Measurements from ENCODE around the gene DHRS3. TPM values are rescaled to one million over a fixed set of nuclear protein-coding genes. Genes with fewer than 3 reads are reported as not detected.

DHRS3 gene
- total and polyA plus RNA-seq, 2 of the 13 experiments (the other 11 are each of a cell fraction or from before 2014, with no cell fraction given): 48.5 to 90.5 TPM

DNA sequence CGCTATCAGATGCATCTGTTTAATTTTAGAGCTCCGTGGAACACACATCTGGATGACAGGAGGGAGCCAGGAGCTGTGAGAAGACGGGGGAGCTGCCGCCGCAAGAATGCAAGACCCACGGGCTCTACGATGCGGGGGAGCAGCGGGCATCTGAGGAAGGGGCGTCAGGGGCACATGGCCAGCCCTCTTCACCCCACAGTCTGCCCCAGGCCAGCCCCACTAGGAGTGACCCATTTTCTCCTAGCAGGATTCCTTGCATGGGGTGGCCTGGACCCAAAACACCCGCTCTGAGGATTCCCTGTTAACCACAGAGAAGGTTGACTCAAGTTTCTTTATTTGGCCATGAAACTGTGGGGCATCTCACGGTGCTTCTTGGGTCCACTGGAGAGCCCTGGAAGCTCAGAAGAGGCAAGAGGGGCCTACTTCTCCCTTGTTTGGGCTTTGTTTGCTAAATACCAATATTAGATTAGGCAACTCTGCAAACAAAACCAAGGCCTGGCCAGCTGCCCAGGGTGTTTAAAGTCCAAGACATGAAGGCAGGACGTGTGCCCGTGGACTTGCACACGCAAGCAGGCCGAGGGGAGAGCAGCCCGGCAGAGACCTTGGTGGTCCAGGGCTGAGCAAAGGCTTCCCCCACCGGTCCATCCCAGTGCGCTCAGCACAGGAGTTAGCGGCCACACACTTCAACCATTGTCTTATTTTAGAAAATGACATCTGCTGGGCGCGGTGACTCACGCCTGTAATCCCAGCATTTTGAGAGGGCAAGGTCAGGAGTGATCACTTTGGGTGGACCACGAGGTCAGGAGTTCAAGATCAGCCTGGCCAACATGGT is 89.8 kb downstream of the DHRS3 start (continued):
- TF ChIP-seq BCL6 (CRISPR knock-in tag; IDR thresholded peaks at IDR 0.05) (peak; percentile 97), ZFP82 (CRISPR knock-in tag; IDR thresholded peaks at IDR 0.05; ENCODE audit: borderline replicate concordance) (peak; percentile 86), ZNF883 (CRISPR knock-in tag; IDR thresholded peaks at IDR 0.05; ENCODE audit: not compliant biosample characterization) (no peak), XRCC5 (optimal IDR thresholded peaks at IDR 0.05; ENCODE audit: low read length) (no peak), ZNF143 (CRISPR knock-in tag; IDR thresholded peaks at IDR 0.05) (no peak; the same call in 1 of the 2 replicates), SRSF4 (IDR thresholded peaks at IDR 0.05; ENCODE audit: low read depth, low read length, poor library complexity, severe bottlenecking) (no peak), SIN3A (IDR thresholded peaks at IDR 0.05; ENCODE audit: borderline replicate concordance, low read depth, low read length) (no peak), CHD2 (IDR thresholded peaks at IDR 0.05; ENCODE audit: low read depth, low read length) (no peak), ZFY (CRISPR knock-in tag; IDR thresholded peaks at IDR 0.05) (peak; percentile 64), ARNT2 (CRISPR knock-in tag; IDR thresholded peaks at IDR 0.05; ENCODE audit: low read depth) (peak; percentile 96), ZNF33B (CRISPR knock-in tag; IDR thresholded peaks at IDR 0.05) (no peak; the same call in 1 of the 2 replicates), CHD4 (IDR thresholded peaks at IDR 0.05; ENCODE audit: borderline replicate concordance, low read length) (0 out of 2 replicates have a peak, but pooled peaks have one; percentile 17), FOSL2 (CRISPR knock-in tag; IDR thresholded peaks at IDR 0.05) (peak; percentile 99)
- TF ChIP-seq, protein P1, sequence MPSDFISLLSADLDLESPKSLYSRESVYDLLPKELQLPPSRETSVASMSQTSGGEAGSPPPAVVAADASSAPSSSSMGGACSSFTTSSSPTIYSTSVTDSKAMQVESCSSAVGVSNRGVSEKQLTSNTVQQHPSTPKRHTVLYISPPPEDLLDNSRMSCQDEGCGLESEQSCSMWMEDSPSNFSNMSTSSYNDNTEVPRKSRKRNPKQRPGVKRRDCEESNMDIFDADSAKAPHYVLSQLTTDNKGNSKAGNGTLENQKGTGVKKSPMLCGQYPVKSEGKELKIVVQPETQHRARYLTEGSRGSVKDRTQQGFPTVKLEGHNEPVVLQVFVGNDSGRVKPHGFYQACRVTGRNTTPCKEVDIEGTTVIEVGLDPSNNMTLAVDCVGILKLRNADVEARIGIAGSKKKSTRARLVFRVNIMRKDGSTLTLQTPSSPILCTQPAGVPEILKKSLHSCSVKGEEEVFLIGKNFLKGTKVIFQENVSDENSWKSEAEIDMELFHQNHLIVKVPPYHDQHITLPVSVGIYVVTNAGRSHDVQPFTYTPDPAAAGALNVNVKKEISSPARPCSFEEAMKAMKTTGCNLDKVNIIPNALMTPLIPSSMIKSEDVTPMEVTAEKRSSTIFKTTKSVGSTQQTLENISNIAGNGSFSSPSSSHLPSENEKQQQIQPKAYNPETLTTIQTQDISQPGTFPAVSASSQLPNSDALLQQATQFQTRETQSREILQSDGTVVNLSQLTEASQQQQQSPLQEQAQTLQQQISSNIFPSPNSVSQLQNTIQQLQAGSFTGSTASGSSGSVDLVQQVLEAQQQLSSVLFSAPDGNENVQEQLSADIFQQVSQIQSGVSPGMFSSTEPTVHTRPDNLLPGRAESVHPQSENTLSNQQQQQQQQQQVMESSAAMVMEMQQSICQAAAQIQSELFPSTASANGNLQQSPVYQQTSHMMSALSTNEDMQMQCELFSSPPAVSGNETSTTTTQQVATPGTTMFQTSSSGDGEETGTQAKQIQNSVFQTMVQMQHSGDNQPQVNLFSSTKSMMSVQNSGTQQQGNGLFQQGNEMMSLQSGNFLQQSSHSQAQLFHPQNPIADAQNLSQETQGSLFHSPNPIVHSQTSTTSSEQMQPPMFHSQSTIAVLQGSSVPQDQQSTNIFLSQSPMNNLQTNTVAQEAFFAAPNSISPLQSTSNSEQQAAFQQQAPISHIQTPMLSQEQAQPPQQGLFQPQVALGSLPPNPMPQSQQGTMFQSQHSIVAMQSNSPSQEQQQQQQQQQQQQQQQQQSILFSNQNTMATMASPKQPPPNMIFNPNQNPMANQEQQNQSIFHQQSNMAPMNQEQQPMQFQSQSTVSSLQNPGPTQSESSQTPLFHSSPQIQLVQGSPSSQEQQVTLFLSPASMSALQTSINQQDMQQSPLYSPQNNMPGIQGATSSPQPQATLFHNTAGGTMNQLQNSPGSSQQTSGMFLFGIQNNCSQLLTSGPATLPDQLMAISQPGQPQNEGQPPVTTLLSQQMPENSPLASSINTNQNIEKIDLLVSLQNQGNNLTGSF (CRISPR knock-in tag; IDR thresholded peaks at IDR 0.05): no peak
- TF ChIP-seq, protein P2, sequence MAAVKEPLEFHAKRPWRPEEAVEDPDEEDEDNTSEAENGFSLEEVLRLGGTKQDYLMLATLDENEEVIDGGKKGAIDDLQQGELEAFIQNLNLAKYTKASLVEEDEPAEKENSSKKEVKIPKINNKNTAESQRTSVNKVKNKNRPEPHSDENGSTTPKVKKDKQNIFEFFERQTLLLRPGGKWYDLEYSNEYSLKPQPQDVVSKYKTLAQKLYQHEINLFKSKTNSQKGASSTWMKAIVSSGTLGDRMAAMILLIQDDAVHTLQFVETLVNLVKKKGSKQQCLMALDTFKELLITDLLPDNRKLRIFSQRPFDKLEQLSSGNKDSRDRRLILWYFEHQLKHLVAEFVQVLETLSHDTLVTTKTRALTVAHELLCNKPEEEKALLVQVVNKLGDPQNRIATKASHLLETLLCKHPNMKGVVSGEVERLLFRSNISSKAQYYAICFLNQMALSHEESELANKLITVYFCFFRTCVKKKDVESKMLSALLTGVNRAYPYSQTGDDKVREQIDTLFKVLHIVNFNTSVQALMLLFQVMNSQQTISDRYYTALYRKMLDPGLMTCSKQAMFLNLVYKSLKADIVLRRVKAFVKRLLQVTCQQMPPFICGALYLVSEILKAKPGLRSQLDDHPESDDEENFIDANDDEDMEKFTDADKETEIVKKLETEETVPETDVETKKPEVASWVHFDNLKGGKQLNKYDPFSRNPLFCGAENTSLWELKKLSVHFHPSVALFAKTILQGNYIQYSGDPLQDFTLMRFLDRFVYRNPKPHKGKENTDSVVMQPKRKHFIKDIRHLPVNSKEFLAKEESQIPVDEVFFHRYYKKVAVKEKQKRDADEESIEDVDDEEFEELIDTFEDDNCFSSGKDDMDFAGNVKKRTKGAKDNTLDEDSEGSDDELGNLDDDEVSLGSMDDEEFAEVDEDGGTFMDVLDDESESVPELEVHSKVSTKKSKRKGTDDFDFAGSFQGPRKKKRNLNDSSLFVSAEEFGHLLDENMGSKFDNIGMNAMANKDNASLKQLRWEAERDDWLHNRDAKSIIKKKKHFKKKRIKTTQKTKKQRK (IDR thresholded peaks at IDR 0.05; ENCODE audit: low read length): no peak
- TF ChIP-seq, protein P3, sequence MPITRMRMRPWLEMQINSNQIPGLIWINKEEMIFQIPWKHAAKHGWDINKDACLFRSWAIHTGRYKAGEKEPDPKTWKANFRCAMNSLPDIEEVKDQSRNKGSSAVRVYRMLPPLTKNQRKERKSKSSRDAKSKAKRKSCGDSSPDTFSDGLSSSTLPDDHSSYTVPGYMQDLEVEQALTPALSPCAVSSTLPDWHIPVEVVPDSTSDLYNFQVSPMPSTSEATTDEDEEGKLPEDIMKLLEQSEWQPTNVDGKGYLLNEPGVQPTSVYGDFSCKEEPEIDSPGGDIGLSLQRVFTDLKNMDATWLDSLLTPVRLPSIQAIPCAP (CRISPR knock-in tag; IDR thresholded peaks at IDR 0.05; ENCODE audit: low read depth): no peak
- TF ChIP-seq, protein P4, sequence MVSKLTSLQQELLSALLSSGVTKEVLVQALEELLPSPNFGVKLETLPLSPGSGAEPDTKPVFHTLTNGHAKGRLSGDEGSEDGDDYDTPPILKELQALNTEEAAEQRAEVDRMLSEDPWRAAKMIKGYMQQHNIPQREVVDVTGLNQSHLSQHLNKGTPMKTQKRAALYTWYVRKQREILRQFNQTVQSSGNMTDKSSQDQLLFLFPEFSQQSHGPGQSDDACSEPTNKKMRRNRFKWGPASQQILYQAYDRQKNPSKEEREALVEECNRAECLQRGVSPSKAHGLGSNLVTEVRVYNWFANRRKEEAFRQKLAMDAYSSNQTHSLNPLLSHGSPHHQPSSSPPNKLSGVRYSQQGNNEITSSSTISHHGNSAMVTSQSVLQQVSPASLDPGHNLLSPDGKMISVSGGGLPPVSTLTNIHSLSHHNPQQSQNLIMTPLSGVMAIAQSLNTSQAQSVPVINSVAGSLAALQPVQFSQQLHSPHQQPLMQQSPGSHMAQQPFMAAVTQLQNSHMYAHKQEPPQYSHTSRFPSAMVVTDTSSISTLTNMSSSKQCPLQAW (CRISPR knock-in tag; IDR thresholded peaks at IDR 0.05): peak; percentile 83
